Activated T-cell treated with anti-CD3 and anti-CD28 coated beads, Interleukin-2, amount 50 U/mL, for 48 hours (primary cell): Measurements from ENCODE around the gene PITPNM3.

Source experiments
- DNase-seq, 2 experiments: peaks; one replicate each; pipeline ENCODE4 v3.0.0-alpha.2; 2020

The PITPNM3 gene

GRCh38 chr17:6458460-6458950 lies 97.8 kb downstream of the PITPNM3 start:
- DNase-seq = no peak

DNA sequence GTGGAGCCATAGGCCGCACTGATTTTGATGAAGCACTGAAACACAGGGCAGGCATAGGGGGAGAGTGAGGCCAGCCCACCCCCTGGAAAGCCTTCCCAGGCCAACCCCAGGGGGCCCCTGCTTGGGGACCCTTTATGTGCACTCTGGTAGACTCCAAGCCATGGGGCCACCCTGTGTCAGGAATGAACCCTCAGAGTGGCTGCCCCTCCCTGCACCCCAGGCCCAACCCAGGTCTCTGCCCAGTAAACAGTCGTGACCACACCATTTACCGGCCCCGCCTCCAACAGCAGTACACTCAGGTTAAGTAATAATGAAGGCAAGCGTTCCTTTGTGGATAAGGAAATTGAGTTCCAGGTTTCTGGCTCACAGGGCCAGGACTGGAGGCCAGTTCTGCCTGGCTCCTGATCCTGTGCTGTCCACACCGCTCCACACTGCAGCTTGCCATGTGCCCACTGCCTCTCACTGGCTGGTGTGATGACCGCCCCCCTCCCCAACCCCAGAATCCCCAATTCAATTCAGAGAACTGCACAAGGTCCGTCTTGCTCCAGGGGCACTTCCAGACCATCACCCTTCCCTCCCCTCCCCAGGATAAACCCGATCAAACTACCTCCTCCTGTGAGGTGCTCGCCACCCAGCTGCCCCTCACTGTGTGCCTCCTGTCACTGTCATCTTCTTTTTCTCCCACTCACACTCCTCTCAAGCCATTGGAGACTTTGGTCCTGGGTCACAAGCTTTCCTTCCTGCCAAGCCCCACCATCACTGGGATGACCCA lies 98.5 kb downstream of the PITPNM3 start:
- no peak for DNase-seq

DNA sequence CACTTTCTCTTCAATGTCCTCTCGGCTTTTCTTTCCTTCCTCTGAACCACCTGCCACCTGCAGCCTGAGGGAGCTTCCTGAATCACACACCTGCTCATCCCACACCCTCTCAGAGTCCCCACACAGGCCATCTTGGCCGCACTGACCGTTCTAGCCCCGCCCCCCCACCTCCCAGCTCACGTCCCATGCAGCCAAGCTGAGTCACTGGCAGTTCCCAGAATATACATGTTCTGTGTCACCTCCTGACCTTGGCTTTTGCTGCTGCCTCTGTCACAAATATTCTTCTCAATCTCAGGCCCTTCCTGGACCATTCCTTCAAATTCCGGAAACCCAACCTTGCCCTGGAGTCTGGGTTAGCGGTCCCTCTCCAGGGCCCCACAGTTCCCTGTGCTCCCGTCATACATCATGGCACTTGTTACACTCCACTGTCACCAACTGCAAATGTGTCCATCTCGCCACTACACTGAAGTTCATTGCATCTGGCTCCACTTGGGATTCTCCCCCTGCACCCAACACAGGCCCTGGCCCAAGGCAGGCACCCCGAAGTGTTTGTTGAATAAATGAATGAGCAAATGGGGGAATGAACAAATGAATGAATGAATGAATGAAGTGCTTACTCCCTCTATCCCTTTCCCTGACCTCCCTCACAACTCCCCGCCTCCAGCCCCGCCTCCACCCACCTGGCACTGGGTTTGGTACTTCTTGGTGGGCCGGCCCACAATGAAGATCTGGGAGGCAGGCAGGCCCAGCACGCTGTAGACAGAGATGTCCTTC lies 99.3 kb downstream of the PITPNM3 start:
- no peak for DNase-seq

DNA sequence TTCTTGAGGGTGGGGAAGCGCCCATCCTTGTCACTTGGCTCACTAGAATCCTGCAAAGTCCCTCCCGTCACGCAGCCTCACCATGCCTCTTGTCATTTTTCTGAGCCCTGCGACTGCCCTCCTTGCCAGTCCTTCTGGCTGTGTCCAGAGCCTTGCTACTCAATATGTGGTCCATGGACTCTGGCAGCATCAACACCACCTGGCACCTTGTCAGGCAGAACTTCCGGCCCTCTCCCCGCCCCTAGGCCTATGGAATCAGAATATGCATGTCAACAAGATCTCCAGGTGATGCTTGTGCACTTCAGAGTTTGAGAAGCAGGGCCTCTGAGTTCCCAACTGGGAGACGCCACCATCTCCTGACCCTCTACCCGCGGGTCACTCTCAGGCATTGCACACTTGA lies 100.0 kb downstream of the PITPNM3 start:
- DNase-seq = no peak

DNA sequence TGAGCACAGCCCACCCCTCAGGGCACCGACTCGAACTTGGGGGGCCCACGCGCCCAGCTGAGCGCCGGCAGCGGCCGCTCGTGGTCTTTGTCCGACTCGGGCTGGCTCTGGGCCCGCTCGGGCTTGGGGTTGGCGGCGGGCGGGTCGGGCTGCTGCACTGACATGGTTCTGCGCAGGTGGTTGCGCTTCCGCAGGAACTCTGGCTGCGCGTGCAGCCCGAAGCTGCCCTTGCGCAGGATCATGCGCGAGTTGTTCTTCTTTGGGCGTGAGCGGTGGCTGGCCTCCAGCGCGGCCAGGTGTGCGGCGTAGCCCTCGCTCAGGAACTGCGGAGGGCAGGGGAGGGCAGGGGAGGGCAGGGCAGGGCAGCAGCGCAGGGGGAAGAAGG lies 101.0 kb downstream of the PITPNM3 start:
- DNase-seq = peak in 1 of 2 experiments; percentile 51

- no peak for DNase-seq
Observed at GRCh38 chr17:6454495-6455320, 101.6 kb downstream of the PITPNM3 start.

GRCh38 chr17:6453279-6454024 lies 102.9 kb downstream of the PITPNM3 start:
- DNase-seq = no peak

GRCh38 chr17:6452471-6453266 lies 103.7 kb downstream of the PITPNM3 start:
- no peak for DNase-seq

- no peak for DNase-seq
Observed at GRCh38 chr17:6450926-6451832, 105.2 kb downstream of the PITPNM3 start.

- DNase-seq = no peak
Observed at GRCh38 chr17:6449307-6449706, 107.0 kb downstream of the PITPNM3 start.

DNA sequence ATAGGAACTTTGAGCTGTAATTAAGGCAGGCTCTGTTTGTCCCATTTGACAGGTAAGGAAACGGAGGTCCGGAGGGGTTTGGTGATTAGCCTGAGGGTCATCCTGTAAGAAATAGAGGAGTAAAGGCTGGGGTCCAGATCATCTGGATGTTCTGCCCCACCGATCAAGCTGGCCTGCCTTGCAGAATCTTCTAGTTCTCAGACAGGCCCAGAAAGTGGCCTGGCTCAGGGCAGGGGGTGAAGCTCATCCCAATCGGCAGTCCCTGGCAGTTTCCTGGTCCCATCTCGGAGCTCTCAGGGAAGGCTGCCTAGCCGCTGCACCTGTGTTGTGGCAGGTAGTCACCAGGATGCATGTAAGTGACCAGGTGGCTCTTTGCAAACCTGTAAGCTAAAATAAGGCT lies 107.9 kb downstream of the PITPNM3 start:
- no peak for DNase-seq

DNA sequence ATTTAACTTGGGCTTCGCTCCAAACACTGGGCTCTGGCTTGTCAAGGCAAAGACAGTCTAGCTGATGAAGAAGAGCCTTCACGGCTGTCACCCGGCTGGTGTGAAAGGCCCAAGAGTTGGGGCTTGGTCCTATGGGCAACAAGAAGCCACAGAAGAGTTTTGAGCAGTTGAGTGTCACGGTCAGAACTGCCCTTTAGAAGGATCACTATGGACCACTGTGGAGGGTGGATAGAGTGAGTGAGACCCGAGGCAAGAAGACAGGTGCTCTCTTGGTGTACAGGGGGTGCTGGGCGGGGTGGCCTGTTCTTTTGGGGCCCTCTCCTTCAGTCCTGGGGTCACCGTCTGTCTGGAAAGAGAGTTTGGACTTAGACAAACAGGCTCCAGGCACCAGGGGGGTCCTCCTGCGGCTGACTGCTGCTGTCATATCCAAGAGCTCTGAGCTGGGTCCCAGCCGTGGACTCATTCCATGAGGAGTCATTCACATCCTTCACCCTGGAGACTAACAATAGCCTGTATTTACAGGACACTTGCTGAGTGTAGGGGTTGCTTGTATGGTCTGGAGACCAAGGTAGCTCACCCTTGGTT lies 109.7 kb downstream of the PITPNM3 start:
- DNase-seq = no peak

- DNase-seq = no peak
Observed at GRCh38 chr17:6444571-6445335, 111.6 kb downstream of the PITPNM3 start.

GRCh38 chr17:6443692-6444570 lies 112.4 kb downstream of the PITPNM3 start, which contains the start of gene PIMREG:
PIMREG (plus strand) TSS chr17:6444455; CDS start chr17:6445111, 656 bp downstream.
- DNase-seq = peak; percentile 95 to 96

- DNase-seq = no peak
Observed at GRCh38 chr17:6442775-6443174, 113.6 kb downstream of the PITPNM3 start.

GRCh38 chr17:6439951-6440350 lies 116.4 kb downstream of the PITPNM3 start:
- no peak for DNase-seq

- no peak for DNase-seq
Observed at GRCh38 chr17:6437956-6438355, 118.4 kb downstream of the PITPNM3 start.

GRCh38 chr17:6437466-6437865 lies 118.9 kb downstream of the PITPNM3 start:
- DNase-seq = no peak
